Stimulated activated CD4-positive, alpha-beta T cell treated with anti-CD3 and anti-CD28 coated beads, Interleukin-2, amount 100 ng/mL, for 4 hours (primary cell): ENCODE measurements around the gene TENM3.

Experiments used
- DNase-seq: peaks from one replicate; pipeline ENCODE4 v3.0.0-alpha.2; 2020; ENCODE audit warnings: low read depth

Gene TENM3

GRCh38 chr4:182743815-182744214 is 500.6 kb downstream of the TENM3 start:
- DNase-seq, result no peak

- DNase-seq, result no peak
Observed at GRCh38 chr4:182745237-182745636, 502.0 kb downstream of the TENM3 start.

GRCh38 chr4:182746876-182747275 is 503.7 kb downstream of the TENM3 start:
- no peak for DNase-seq

- DNase-seq, result no peak
Observed at GRCh38 chr4:182748283-182748682, 505.1 kb downstream of the TENM3 start.

- DNase-seq, result no peak
Observed at GRCh38 chr4:182748949-182749348, 505.7 kb downstream of the TENM3 start.

- no peak for DNase-seq
Observed at GRCh38 chr4:182749667-182750167, 506.5 kb downstream of the TENM3 start.

- DNase-seq, result no peak
Observed at GRCh38 chr4:182752158-182752910, 509.1 kb downstream of the TENM3 start.

- no peak for DNase-seq
Observed at GRCh38 chr4:182754895-182755294, 511.7 kb downstream of the TENM3 start.

GRCh38 chr4:182756161-182756690 is 513.0 kb downstream of the TENM3 start:
- no peak for DNase-seq

GRCh38 chr4:182758273-182758672 is 515.1 kb downstream of the TENM3 start:
- no peak for DNase-seq

GRCh38 chr4:182760551-182761043 is 517.4 kb downstream of the TENM3 start:
- DNase-seq, result no peak

- DNase-seq, result no peak
Observed at GRCh38 chr4:182764137-182764536, 520.9 kb downstream of the TENM3 start.

GRCh38 chr4:182764642-182765041 is 521.4 kb downstream of the TENM3 start:
- DNase-seq, result no peak

- DNase-seq, result no peak
Observed at GRCh38 chr4:182765987-182766856, 523.0 kb downstream of the TENM3 start.

GRCh38 chr4:182766857-182767250 is 523.7 kb downstream of the TENM3 start:
- no peak for DNase-seq

- DNase-seq, result no peak
Observed at GRCh38 chr4:182768838-182769237, 525.6 kb downstream of the TENM3 start.

- DNase-seq, result no peak
Observed at GRCh38 chr4:182770259-182770995, 527.2 kb downstream of the TENM3 start.

GRCh38 chr4:182770996-182771514 is 527.9 kb downstream of the TENM3 start:
- no peak for DNase-seq

- no peak for DNase-seq
Observed at GRCh38 chr4:182775075-182775474, 531.9 kb downstream of the TENM3 start.

GRCh38 chr4:182776376-182777105 is 533.3 kb downstream of the TENM3 start:
- DNase-seq, result no peak
